RWPE2 (cell line): Measurements from ENCODE around the gene PNKD.
"Not testable (repeated sequence)": the region's sequence is repeated elsewhere in the genome, so short reads cannot be mapped to it uniquely, and the experiment has no call there.

Source experiments
- ATAC-seq: fragments of 200-7000 bp; cut with Tn5 transposase; 3 replicates; pipeline ENCODE4 v1.9.1; 2021; ENCODE audit warnings: low read depth
- DNase-seq: peaks from one replicate; pipeline ENCODE4 v3.0.0-alpha.2; 2020; ENCODE audit warnings: low spot score
- H3K27ac ChIP-seq: fragments of 450-650 bp; 2 replicates; pipeline ENCODE4 v1.5.1; 2017; ENCODE audit warnings: mild to moderate bottlenecking; ENCODE audit not compliant: poor library complexity, severe bottlenecking
- H3K27me3 ChIP-seq: fragments of 250-450 bp; sonication (Bioruptor Pico); 2 replicates; pipeline ENCODE4 v1.5.1; 2021; ENCODE audit warnings: mild to moderate bottlenecking, moderate library complexity; ENCODE audit not compliant: insufficient read depth, poor library complexity, severe bottlenecking
- H3K36me3 ChIP-seq: fragments of 250-450 bp; sonication (Bioruptor Pico); 2 replicates; pipeline ENCODE4 v1.5.1; 2020; ENCODE audit warnings: low read depth, mild to moderate bottlenecking, moderate library complexity
- H3K4me1 ChIP-seq: fragments of 250-450 bp; sonication (Bioruptor Pico); 2 replicates; pipeline ENCODE4 v1.5.1; 2021; ENCODE audit warnings: mild to moderate bottlenecking, moderate library complexity; ENCODE audit not compliant: insufficient read depth, poor library complexity, severe bottlenecking
- H3K4me3 ChIP-seq: fragments of 250-450 bp; sonication (Bioruptor Pico); 2 replicates; pipeline ENCODE4 v1.5.1; 2021; ENCODE audit warnings: mild to moderate bottlenecking, moderate library complexity; ENCODE audit not compliant: severe bottlenecking
- H3K9me3 ChIP-seq: fragments of 250-450 bp; sonication (Bioruptor Pico); 2 replicates; pipeline ENCODE4 v1.5.1; 2021; ENCODE audit warnings: mild to moderate bottlenecking, moderate library complexity; ENCODE audit not compliant: severe bottlenecking
- CTCF ChIP-seq: fragments of 450-650 bp; IDR thresholded peaks from one replicate; pipeline ENCODE4 v1.5.1; 2017; ENCODE audit warnings: mild to moderate bottlenecking, moderate library complexity; ENCODE audit not compliant: poor library complexity, severe bottlenecking

Gene PNKD

GRCh38 chr2:218271865-218272530 is 1.7 kb downstream of the PNKD start:
- peak overlapping the region; percentile 60 for H3K4me3 ChIP-seq

GRCh38 chr2:218272531-218273212 is 2.4 kb downstream of the PNKD start:
- DNase-seq (peak; percentile 93), ATAC-seq (peak; percentile 73)
- Histone ChIP-seq H3K9me3 (no peaks in the 10 kb centered on the region), H3K4me1 (peaks cover 18% of the 10 kb centered on the region), H3K27me3 (no peaks in the 10 kb centered on the region), H3K27ac (peak overlapping the region; percentile 62), H3K4me3 (no peak overlapping the region), H3K36me3 (peaks cover 68% of the 10 kb centered on the region)
- TF ChIP-seq CTCF: peak; percentile 93

More at GRCh38 chr2:218271865-218272530, 1.7 kb downstream of the PNKD start:
- H3K9me3 ChIP-seq: no peaks in the 10 kb centered on the region
- H3K36me3 ChIP-seq: peaks cover 68% of the 10 kb centered on the region
- DNase-seq (no peak), ATAC-seq (no peak)
- peak overlapping the region; percentile 62 for H3K27ac ChIP-seq
- H3K4me1 ChIP-seq: peaks cover 18% of the 10 kb centered on the region
- no peaks in the 10 kb centered on the region for H3K27me3 ChIP-seq
- no peak for TF ChIP-seq CTCF

- not testable (repeated sequence) for DNase-seq, H3K4me3 ChIP-seq, H3K9me3 ChIP-seq, ATAC-seq, H3K27me3 ChIP-seq
- Histone ChIP-seq H3K36me3 (peaks cover 69% of the 10 kb centered on the region), H3K4me1 (peaks cover 18% of the 10 kb centered on the region), H3K27ac (peak overlapping the region; percentile 62)
Observed at GRCh38 chr2:218273214-218273907, 3.0 kb downstream of the PNKD start.

GRCh38 chr2:218273908-218274249 is 3.6 kb downstream of the PNKD start:
- no peak for TF ChIP-seq CTCF
- H3K4me1 ChIP-seq: peaks cover 18% of the 10 kb centered on the region

GRCh38 chr2:218274586-218274985 is 4.3 kb downstream of the PNKD start:
- no peaks in the 10 kb centered on the region for H3K9me3 ChIP-seq
- TF ChIP-seq CTCF: no peak
- no peak for ATAC-seq
- H3K27ac ChIP-seq: peak overlapping the region; percentile 62
- peaks cover 18% of the 10 kb centered on the region for H3K4me1 ChIP-seq
- no peak for DNase-seq
- H3K4me3 ChIP-seq: no peak overlapping the region
- H3K27me3 ChIP-seq: no peaks in the 10 kb centered on the region
- peaks cover 76% of the 10 kb centered on the region for H3K36me3 ChIP-seq

More at GRCh38 chr2:218273908-218274249, 3.6 kb downstream of the PNKD start:
- Histone ChIP-seq H3K36me3 (peaks cover 73% of the 10 kb centered on the region), H3K27me3 (no peaks in the 10 kb centered on the region), H3K27ac (peak overlapping the region; percentile 62), H3K4me3 (no peak overlapping the region), H3K9me3 (no peaks in the 10 kb centered on the region)
- DNase-seq: no peak
- no peak for ATAC-seq
